ENCODE measurements around the gene HNRNPL. TPM values are rescaled to one million over a fixed set of nuclear protein-coding genes. Genes with fewer than 3 reads are reported as not detected.
A peak's percentile ranks its signal among the peaks of the same experiment; 100 is the strongest.

Gene HNRNPL
- total and polyA plus RNA-seq, 9 of the 15 experiments (the other 6 are each of a cell fraction or from before 2014, with no cell fraction given): 39.5 to 610 (median 299) TPM

- FAIRE-seq: no peak
- Histone ChIP-seq H3K9me3 (replicated peaks; ENCODE audit: control insufficient read depth, insufficient read depth, low read depth, low read length) (no peaks in the 10 kb centered on the region), H3K4me2 (ENCODE audit: insufficient read depth, low read length) (no peak overlapping the region), H3K79me2 (ENCODE audit: control insufficient read depth, insufficient read depth, low read length) (peaks cover 7% of the 10 kb centered on the region), H2AFZ (ENCODE audit: low read depth, low read length) (no peak overlapping the region), H3K27ac (ENCODE audit: extremely low read depth, low read depth, low read length) (no peak overlapping the region), H3K9ac (ENCODE audit: insufficient read depth in 1 of 2, low read depth in 2 of 2, low read length in 2 of 2) (peak overlapping the region in 1 of 2 experiments; percentile 12; a peak in 1 of 4 replicates), H3K4me1 (replicated peaks in 1 of 2; ENCODE audit: control insufficient read depth in 2 of 2, insufficient read depth in 2 of 2, low read length in 2 of 2) (peaks cover 7 to 24% of the 10 kb centered on the region in 2 experiments; a peak in 4 of 5 replicates), H3K36me3 (ENCODE audit: control insufficient read depth, insufficient read depth, low read length) (peaks cover 60% of the 10 kb centered on the region), H4K20me1 (replicated peaks; ENCODE audit: control insufficient read depth, insufficient read depth, low read length) (0 out of 2 replicates have a peak, but pooled peaks cover 9% of the 10 kb centered on the region), H3K9me1 (ENCODE audit: control insufficient read depth, insufficient read depth, low read length) (no peaks in the 10 kb centered on the region), H3K4me3 (no peak overlapping the region), H3K27me3 (ENCODE audit: control insufficient read depth in 2 of 2, insufficient read depth in 2 of 2, low read length in 2 of 2) (no peaks in the 10 kb centered on the region)
- 87% methylated on average over 8 of the region's 8 CpGs for WGBS (ENCODE audit: insufficient coverage, low coverage, missing lambda C conversion rate)
- no peak; the same call in 2 of the 3 replicates for ATAC-seq
- TF ChIP-seq NCOA6 (IDR thresholded peaks at IDR 0.05): no peak
- TF ChIP-seq CLOCK (CRISPR knock-in tag; IDR thresholded peaks at IDR 0.05; ENCODE audit: borderline replicate concordance): no peak
- TF ChIP-seq RBFOX2 (IDR thresholded peaks at IDR 0.05; ENCODE audit: low read depth, low read length): peak; percentile 9; the same call in 1 of the 2 replicates
- TF ChIP-seq GMEB1 (CRISPR knock-in tag; IDR thresholded peaks at IDR 0.05): no peak
- TF ChIP-seq ZNF511 (CRISPR knock-in tag; IDR thresholded peaks at IDR 0.05): no peak
- CTCF ChIA-PET (ENCODE audit: low intra/inter-chr PET ratio): no interaction called here
- intact Hi-C loops (cut with micrococcal nuclease): no loop called here
- POLR2A ChIA-PET: interaction anchor here (0.6 to 1.7 kb wide), 5 partner anchors 8 to 146 kb away, joined by 3 to 10 read pairs (median 4); no protein-coding TSS in a partner anchor
- in situ Hi-C loops (cut with MboI): no loop called here
- BruUV-seq (replicated peaks): no TSS peak
- DNase-seq (ENCODE audit: extremely low read depth in 1 of 4, low spot score in 3 of 4): peak in 1 of 4 experiments; percentile 8
These were observed 13.4 kb downstream of the HNRNPL start for GRCh38 chr19:38836159-38836982.
